HepG2 (cell line): ENCODE results near the gene APOBEC3B. TPM values are rescaled to one million over a fixed set of nuclear protein-coding genes. Genes with fewer than 3 reads are reported as not detected.
A peak's percentile ranks its signal among the peaks of the same experiment; 100 is the strongest.

ENCODE experiments used
- BHLHE40 ChIP-seq: IDR thresholded peaks from 2 replicates; pipeline ENCODE4 v1.6.1; 2011; ENCODE audit warnings: low read length, improper control_type of control experiment
- CSRNP1 ChIP-seq: sonication (generic); formaldehyde crosslinking; IDR thresholded peaks from 2 replicates; pipeline ENCODE4 v1.8.1; 2023; ENCODE audit warnings: mild to moderate bottlenecking, missing genetic modification reagents
- HES4 ChIP-seq: sonication (generic); formaldehyde crosslinking; IDR thresholded peaks from 2 replicates; pipeline ENCODE4 v1.9.0; 2021; ENCODE audit warnings: mild to moderate bottlenecking, missing genetic modification reagents, borderline replicate concordance
- KLF11 ChIP-seq: IDR thresholded peaks from 2 replicates; pipeline ENCODE4 v1.6.1; 2016; ENCODE audit warnings: missing compliant biosample characterization
- MED13 ChIP-seq: sonication (generic); formaldehyde crosslinking; IDR thresholded peaks from 2 replicates; pipeline ENCODE4 v1.5.0; 2020; ENCODE audit warnings: missing genetic modification reagents
- MYPOP ChIP-seq: sonication (generic); formaldehyde crosslinking; IDR thresholded peaks from 2 replicates; pipeline ENCODE4 v1.8.1; 2023; ENCODE audit warnings: mild to moderate bottlenecking, moderate library complexity, missing genetic modification reagents
- MZF1 ChIP-seq: sonication (generic); formaldehyde crosslinking; IDR thresholded peaks from 2 replicates; pipeline ENCODE4 v1.8.1; 2023; ENCODE audit warnings: mild to moderate bottlenecking, missing genetic modification reagents, borderline replicate concordance
- PHF20 ChIP-seq: sonication (generic); formaldehyde crosslinking; IDR thresholded peaks from 2 replicates; pipeline ENCODE4 v1.5.0; 2020; ENCODE audit warnings: mild to moderate bottlenecking, missing genetic modification reagents
- POLR2AphosphoS5 ChIP-seq: IDR thresholded peaks from 2 replicates; pipeline ENCODE4 v1.6.1; 2012; ENCODE audit warnings: low read depth, low read length
- PRDM4 ChIP-seq: sonication (generic); formaldehyde crosslinking; IDR thresholded peaks from 2 replicates; pipeline ENCODE4 v1.9.0; 2021; ENCODE audit warnings: missing genetic modification reagents, borderline replicate concordance
- SP1 ChIP-seq, 2 experiments: fragments of 450-650 bp in 1 of 2; sonication (generic) in 1 of 2; formaldehyde crosslinking in 1 of 2; IDR thresholded peaks; 2 replicates each; pipeline versions ENCODE4 v1.4.0 to v1.6.1; 2016 to 2020; ENCODE audit warnings: missing genetic modification reagents in 1 of 2
- ZBTB1 ChIP-seq: sonication (generic); formaldehyde crosslinking; IDR thresholded peaks from 2 replicates; pipeline ENCODE4 v1.4.0; 2020; ENCODE audit warnings: missing genetic modification reagents, borderline replicate concordance
- ZFP36 ChIP-seq: fragments of 150-350 bp; IDR thresholded peaks from 2 replicates; pipeline ENCODE4 v1.6.1; 2018; ENCODE audit warnings: borderline replicate concordance, low read length, low read depth; ENCODE audit not compliant: partially characterized antibody
- ZIK1 ChIP-seq: sonication (generic); formaldehyde crosslinking; IDR thresholded peaks from 2 replicates; pipeline ENCODE4 v1.5.0; 2020; ENCODE audit warnings: mild to moderate bottlenecking, low read depth, missing genetic modification reagents, borderline replicate concordance
- ZKSCAN8 ChIP-seq: IDR thresholded peaks from 2 replicates; pipeline ENCODE4 v1.6.1; 2016; ENCODE audit warnings: borderline replicate concordance, missing genetic modification reagents, missing compliant biosample characterization
- ZNF12 ChIP-seq: sonication (generic); formaldehyde crosslinking; IDR thresholded peaks from 2 replicates; pipeline ENCODE4 v1.5.0; 2020; ENCODE audit warnings: missing genetic modification reagents
- ZNF143 ChIP-seq: sonication (generic); formaldehyde crosslinking; IDR thresholded peaks from 2 replicates; pipeline ENCODE4 v1.4.0; 2020; ENCODE audit warnings: missing genetic modification reagents
- ZNF232 ChIP-seq: sonication (generic); formaldehyde crosslinking; IDR thresholded peaks from 2 replicates; pipeline ENCODE4 v1.4.0; 2020; ENCODE audit warnings: missing genetic modification reagents, borderline replicate concordance
- ZNF234 ChIP-seq: sonication (generic); formaldehyde crosslinking; conservative IDR thresholded peaks from 2 replicates; pipeline ENCODE4 v1.5.1; 2020; ENCODE audit warnings: mild to moderate bottlenecking, missing genetic modification reagents
- ZNF512 ChIP-seq: sonication (generic); formaldehyde crosslinking; IDR thresholded peaks from 2 replicates; pipeline ENCODE4 v1.4.0; 2020; ENCODE audit warnings: mild to moderate bottlenecking, missing genetic modification reagents
- ZNF781 ChIP-seq: sonication (generic); formaldehyde crosslinking; IDR thresholded peaks from 2 replicates; pipeline ENCODE4 v1.5.1; 2020; ENCODE audit warnings: borderline replicate concordance, mild to moderate bottlenecking, missing genetic modification reagents; ENCODE audit errors: not compliant biosample characterization
- ZNF883 ChIP-seq: sonication (generic); formaldehyde crosslinking; IDR thresholded peaks from 2 replicates; pipeline ENCODE4 v1.5.1; 2020; ENCODE audit warnings: mild to moderate bottlenecking, missing genetic modification reagents; ENCODE audit errors: not compliant biosample characterization
- polyA plus RNA-seq, 8 experiments: library from polyadenylated mRNA; depleted of rRNA in 3 of 8; stranded (reverse) in 7 of 8; unstranded in 1 of 8; fragments of >200 nt; fragmentation: Illumina TruSeq in 4 of 8; extraction: Trizol in 4 of 8; gene quantifications; 2 replicates each; pipeline versions ENCODE4 v1.2.1 to v1.2.3, GENCODE V29; 2011 to 2016; ENCODE audit warnings: low read depth in 4 of 8, missing spikeins in 1 of 8, mixed read lengths in 1 of 8; ENCODE audit not compliant: insufficient read depth in 1 of 8
- total RNA-seq, 5 experiments: library from RNA; depleted of rRNA; stranded (reverse); fragments of >200 nt; fragmentation: Illumina TruSeq; extraction: Trizol; gene quantifications; 2 replicates each; pipeline ENCODE4 v1.2.3, GENCODE V29; 2016; ENCODE audit warnings: low read depth in 1 of 5

The APOBEC3B gene
- total and polyA plus RNA-seq, 2 of the 13 experiments (the other 11 are each of a cell fraction or from before 2014, with no cell fraction given) = 6.7 to 8.8 TPM

- TF ChIP-seq PRDM4 (CRISPR knock-in tag) (no peak), POLR2AphosphoS5 (peak; percentile 76), ZNF781 (CRISPR knock-in tag) (no peak), ZKSCAN8 (no peak), ZIK1 (CRISPR knock-in tag) (no peak), ZFP36 (no peak), ZNF234 (CRISPR knock-in tag) (no peak), ZNF883 (CRISPR knock-in tag) (peak; percentile 13), MZF1 (no peak), PHF20 (CRISPR knock-in tag) (peak; percentile 50; the same call in 1 of the 2 replicates), HES4 (CRISPR knock-in tag) (no peak), MED13 (no peak), ZNF12 (CRISPR knock-in tag) (peak; percentile 38; the same call in 1 of the 2 replicates), ZNF143 (CRISPR knock-in tag) (0 out of 2 replicates have a peak, but pooled peaks have one; percentile 23), MYPOP (CRISPR knock-in tag) (0 out of 2 replicates have a peak, but pooled peaks have one; percentile 29), CSRNP1 (no peak), ZBTB1 (no peak), SP1 (IDR thresholded peaks at IDR 0.05) (no peak), SP1 (CRISPR knock-in tag; IDR thresholded peaks at IDR 0.05) (no peak), BHLHE40 (no peak), ZNF232 (CRISPR knock-in tag) (0 out of 2 replicates have a peak, but pooled peaks have one; percentile 31), KLF11 (CRISPR knock-in tag) (no peak), ZNF512 (CRISPR knock-in tag) (no peak)
Observed at GRCh38 chr22:39013942-39014722, 32.0 kb downstream of the APOBEC3B start, which contains the start of gene APOBEC3C (continued).
